Measurements from ENCODE around the gene NSD1.

NSD1 gene

DNA sequence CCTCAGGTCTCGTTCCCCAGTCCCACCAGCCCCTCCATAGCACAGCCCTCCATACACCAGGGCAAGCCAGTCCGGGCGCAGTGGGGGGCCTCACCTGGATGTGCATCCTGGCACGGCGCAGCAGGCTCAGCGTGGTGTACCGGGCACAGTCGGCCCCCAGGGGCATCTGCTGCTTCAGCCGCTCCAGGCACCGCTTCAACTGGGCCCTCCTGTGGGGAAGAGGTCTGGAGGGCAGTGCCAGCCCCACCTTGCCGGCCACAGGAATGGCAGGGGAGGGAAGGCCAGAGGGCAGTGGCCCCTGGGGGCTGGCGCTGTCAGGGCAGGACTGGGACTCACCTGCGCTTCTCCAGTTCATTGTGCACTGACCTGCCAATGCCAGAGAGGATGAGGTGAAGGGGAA is 176.8 kb downstream of the NSD1 start:
- no peak for DNase-seq

DNA sequence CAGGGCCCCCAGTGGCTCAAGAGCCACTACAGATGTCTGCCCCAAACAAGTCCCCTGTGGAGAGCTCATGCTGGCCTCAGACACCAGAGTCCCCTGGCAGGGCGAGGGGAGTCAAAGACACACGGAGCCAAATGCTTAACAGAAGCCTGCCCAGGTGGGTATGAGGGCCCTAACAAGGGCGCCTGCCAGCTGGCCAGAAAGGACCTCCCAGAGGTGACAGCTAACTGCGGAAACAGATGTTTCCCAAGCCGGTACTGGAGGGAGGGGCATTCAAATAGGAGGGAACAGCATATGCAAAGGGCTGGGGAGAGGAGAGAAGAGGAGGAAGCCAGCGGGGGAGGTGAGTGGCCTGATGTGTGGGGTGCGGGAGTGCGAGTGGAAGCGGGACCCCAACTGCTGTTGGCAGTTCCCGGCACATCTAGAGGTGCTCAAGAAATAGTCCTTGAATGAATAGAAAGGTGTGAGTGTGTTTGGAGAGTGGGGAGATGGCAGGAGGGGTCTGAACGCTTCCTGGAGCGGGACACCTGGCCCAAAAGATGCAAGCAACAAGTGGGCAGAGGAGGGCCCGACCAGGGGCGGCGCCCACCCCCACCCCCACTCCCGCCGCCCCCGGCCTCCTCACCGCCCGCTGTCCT is 177.3 kb downstream of the NSD1 start:
- no peak for DNase-seq

DNA sequence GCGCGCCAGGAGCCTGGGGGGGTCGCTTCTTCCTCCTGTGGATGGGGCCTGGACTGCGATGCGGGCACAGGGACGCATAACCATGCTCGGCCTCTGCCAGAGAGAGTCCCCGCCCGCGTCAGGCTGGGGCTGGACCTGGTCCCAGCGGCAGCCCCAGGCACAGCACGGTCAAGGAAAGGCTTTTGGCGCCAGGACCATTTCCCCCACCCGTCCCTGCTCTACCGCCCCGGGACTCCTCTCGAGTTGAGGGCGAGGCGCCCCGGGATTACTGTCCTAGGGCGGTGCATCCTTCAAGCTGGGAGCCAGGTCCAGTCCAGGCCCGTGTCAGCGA is 177.8 kb downstream of the NSD1 start:
- DNase-seq: no peak

DNA sequence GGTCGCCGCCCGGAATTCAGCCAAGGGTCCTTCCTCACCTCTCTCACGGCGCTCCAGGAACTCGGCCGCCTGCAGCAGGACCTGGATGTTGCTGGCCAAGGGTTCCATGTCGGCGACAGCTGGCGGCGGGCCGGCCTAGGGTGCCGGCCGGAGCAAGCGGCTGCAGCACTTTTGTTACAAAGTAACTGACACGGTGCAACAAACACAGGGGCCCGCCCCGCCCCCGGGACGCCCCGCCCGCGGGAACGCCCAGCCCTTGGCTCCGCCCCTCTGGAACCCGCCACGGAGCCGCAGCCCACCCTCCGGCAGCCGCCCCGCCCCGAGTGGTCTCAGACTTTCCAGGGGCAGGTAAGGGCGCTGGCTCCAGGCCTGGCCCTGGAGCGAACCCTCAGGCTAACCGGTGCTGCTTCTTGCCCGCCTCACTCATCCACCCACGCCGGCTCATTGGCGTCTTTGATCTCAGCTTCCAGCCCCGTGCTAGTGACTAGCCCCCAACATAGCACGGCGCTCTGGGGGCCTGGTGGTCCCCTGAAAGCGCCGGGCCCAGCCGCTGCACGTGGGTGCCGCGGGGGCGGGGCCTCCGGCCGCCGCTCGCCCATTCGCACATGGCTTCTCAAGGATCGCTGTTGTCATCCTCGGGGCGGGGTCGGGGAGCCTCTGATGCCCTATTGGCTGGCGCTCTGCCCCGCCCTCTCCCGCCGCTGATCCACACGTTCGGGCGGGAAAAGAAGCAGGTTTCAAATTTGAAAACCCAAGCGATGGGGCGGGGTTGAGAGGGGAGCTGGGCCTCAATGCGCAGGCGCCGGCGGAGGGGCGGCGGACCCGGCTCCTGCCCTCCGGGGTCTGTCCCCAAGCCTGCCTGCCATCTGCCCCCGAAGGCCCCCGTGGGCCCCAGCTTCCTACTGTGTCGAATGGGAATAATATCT is 178.4 kb downstream of the NSD1 start, which contains the start of gene MXD3:
Gene MXD3, minus strand, starts transcription at position 176 of the 926 bp plus-strand sequence. Its CDS starts 68 bp downstream, at position 108.
- DNase-seq: peak; percentile 97

DNA sequence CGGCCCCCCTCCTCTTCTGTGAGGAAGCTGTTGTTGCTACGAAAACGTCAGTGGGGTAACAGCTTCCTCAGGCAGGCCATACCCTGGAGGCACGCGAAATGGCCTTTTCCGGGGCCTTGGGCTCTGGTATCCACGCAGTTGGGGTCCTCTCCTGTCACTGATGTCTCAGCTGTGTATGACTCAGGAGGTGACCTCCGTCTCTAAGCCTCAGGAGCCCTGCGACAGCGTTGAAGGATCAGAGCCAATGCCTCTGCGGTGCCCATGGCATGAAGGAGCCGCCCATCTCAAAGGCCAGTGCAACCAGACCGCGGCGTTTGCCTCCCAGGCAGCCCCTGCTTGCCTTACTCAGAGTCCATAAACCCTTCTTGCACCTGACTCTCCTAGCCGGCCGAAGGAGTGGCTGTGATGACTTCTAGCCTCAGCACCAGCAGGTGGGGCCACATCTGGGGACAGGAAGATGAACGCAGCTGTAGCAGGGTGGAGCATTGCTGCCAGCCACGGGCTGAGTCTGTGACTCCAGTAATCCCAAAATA is 179.1 kb downstream of the NSD1 start:
- no peak for DNase-seq

DNA sequence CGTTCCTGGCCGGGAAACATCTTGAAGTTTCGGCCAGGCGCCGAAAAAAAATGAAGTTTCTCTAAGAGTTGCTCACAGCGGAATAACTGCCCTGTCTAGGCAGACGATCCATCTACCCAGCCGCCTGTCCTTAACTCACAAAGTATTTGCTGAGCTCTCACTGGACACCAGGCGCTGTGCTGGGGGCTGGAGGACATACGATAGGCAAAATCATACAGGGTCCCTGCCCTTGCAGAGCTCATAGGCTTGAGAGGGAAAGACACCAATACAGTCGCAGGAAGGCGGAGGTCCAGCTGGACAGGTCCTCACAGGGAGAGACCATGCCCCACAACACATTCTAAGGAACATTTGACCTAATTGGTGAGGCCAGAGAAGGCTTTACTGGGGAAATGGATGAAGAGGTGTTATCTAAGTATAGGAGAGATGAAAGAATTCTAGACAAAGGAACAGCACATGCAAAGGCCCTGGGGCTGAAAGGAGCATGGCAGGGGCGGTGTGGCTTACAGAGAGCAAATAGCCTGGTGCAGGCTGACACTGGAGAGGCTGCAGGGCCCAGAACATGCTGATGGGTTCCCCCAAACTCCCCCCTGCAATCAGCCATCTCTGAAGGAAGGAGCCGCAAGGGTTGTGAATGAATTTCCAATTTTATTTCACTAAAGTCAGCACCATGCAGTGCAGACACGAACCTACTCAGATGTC is 180.1 kb downstream of the NSD1 start:
- DNase-seq: no peak

DNA sequence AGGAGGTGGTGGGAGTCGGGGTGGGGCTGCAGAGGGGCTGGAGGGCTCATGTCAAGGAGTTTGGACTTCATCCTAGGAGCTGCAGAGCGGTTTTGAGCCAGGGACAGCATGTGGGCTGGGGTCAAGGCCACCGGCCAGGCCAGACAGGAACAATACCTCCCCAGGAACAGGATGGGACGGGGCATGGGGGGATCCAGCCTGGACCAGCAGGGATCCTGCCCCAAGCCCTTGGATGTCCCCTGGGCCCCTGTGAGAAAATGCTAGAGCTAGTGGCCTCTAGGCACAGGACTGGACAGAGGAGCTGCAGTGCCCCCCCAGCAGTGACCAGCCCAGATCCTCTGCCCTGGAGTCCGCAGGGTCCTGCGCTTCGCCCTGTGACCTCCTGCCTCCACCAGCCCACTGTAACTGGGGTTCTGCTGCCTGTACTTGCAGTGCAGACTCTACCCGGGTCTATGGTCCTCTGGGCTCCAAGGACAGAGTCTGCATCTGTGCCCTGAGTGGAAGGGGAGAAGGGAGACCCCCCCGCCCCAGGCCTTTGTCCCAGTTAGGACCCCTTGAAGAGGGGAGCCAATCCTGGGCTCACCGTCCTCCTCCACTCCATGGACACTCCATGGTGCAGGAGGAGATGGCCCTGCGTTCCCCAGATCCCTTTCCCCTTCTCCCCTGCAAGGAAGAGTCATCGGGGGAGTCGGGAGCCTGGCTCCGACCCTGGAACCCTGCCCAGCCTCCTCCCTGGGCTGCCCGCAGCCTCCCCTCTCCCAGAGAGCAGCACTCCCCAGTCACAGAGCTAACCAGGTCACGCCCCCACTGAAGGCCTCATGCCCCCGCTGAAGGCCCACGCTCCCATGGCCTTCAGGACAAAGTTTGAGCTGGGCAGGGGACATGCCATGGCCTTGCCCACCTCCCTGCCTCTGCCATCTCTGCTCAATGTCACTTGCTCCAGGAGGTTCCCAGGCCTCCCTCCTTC is 181.1 kb downstream of the NSD1 start:
- no peak for DNase-seq

DNA sequence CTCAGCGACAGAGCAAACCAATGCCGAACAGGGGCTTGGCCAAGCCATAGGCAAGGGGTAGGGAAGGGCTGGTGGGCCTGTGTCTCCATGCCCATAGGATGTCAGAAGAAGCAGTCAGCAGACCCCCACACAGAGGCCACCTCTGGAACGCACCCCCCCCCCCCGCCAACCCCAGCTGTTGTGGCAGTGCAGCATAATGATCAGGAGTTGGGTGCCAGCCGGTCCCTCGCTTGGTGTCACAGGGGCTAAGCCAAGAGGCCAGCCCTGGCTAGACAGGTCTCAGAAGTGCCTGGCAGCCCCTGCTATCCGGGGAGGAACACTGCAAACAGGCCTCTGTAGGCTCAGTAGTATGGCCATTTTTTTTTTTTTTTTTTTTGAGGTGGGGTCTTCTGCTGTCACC is 181.8 kb downstream of the NSD1 start:
- no peak for DNase-seq

DNA sequence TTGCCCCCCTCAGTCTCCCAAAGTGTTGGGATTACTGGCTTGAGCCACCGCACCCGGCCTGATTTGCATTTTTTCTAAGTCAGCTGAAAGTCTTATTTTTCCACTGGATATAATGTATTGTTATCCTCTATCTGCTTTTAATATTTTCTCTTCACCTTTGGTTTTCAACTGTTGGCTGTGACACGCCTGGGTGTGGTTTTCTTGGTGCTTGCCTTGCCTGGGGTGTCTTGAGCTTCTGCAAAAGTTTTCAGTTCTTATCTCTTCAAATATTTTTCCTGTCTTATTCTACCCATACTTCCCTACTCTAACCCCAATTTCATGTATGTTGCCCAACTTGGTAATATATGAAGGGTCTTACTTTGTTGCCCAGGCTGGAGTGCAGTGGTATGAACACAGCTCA is 182.4 kb downstream of the NSD1 start:
- no peak for DNase-seq

DNA sequence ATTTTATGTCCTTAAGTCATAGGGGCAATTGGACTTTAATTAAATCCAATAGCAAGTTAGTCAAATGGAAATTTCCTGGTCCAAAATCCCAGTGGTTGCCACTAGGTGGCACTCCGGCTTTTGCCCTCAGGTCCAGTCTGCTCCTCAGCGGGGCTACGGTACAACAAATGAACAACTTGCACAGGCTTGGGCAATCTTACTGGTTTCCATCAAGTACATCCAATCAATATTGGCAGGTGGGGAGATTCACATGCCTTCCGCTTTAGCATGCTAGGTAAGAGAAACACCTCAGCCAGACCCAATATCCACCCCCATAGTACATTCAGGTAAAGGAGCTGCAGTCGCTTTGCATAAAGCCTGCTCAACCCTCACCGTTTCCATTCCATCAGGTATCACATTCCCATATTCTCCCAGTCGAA is 184.4 kb downstream of the NSD1 start:
- peak; percentile 70 for DNase-seq

DNA sequence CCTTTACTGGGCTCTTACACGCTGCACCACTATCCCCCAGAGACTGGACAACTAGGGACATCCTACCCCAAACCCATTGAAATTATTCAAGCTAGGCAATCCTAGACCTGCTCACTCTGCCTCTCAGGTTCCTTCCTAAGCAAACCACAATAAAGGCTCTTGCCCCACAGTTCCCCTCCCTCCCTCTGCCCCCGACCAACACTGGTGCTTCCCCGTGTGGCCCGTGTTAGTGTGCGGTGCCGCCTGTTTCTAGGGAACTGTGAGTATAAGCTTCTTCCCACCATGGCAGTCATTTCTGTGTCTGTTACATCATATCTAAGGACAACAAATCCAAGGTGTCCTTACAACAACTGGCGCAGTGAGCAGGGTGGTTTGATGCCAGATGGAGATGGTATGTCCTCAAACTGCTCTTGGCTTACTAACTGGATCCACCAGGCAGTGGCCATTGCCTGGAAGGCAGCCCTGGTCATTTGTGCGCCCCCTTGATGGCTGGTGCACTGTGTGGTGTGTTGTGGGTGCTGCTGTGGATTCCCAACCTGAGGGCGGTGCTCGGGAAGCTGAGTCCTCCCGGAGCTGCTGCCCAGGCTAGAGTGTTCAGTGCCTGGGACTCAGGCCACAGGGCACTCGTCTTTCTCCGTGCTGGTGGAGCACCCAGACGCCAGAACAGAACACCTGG is 186.5 kb downstream of the NSD1 start:
- DNase-seq: no peak

DNA sequence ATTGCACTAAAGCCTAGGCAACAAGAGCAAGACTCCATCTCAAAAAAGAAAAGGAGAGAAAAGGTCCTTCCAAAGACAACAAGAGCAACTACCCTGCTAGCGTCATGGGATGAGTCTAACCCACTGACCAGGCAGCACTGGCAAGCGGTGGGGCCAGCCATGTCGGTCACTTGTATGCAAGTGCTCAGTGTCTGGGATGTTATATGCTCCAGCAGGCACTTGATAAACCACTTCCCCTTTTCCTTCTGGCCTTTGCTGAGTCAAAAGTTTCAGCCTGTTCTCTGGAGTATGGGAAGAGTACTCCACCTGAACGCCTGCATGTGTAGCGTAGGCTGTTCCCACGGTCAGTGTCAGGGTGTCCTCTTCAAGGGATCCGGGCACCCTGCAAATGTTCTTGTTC is 187.3 kb downstream of the NSD1 start:
- DNase-seq: no peak

DNA sequence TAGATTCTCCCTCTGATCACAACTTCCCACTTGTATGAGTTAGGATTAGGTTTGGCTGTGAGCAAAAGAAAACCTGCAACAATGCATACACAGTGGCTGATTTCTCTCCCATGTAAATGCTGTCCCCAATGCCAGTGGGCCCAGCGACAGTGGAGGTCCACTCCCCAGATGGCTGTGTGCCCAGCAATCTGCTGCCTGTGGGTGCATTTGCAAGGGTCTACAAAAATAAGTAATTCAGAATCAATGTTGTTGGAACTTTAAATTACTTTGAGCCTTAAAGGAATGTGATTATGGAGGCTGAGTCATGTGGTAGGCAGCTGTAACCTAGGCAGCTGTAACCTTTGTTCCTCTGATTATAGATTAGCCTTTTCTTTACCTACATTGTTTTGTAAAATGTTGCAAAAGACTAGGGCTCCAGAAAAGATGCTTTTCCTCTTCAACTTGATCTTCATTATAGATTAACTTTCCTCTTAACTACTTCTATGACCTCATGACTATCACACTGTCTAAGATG is 192.4 kb downstream of the NSD1 start:
- DNase-seq: no peak

DNA sequence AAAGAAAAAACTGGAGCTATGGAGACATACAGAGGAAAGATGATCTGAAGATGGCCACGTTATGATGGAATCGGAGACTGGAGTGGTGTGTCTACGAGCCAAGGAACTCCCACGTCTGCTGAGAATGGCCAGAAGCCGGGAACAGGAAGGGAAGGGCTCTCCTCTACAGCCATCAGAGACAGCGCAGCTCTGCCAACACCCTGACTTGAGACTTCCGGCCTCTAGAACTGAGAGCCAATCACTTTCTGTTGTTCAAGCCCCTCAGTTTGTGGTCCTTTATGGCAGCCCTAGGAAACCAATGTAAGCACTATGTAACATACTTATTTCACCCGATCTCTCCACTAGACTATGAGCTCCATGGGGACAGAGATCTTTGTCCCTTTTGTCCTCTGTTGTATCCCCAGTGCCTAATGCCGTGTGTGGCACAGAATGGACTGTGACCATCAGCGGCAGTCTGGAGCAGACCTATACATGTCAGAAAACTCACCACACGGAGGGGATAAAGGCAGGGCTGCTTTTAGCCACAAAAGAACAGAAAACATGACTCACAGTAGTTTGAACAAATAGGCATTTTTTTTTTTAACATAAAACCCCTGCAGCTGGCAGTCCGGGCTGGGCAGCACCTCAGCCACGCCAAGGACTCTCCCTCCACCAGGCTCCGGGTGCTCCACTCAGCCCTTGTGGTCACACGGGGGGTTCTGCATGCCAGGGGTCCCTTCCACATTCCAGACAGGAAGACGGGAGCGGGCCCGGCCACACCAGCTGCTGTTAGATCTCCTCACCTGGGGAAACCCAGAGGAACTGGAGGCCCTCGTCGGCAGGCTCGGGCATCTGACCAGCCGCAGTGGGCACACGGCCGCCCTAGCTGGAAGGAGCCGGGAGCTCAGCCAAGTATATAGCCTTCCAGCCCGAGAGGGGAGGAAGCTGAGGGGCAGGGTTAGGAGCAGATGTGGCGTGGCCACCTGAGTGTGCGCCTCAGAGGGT is 194.3 kb downstream of the NSD1 start:
- no peak for DNase-seq

DNA sequence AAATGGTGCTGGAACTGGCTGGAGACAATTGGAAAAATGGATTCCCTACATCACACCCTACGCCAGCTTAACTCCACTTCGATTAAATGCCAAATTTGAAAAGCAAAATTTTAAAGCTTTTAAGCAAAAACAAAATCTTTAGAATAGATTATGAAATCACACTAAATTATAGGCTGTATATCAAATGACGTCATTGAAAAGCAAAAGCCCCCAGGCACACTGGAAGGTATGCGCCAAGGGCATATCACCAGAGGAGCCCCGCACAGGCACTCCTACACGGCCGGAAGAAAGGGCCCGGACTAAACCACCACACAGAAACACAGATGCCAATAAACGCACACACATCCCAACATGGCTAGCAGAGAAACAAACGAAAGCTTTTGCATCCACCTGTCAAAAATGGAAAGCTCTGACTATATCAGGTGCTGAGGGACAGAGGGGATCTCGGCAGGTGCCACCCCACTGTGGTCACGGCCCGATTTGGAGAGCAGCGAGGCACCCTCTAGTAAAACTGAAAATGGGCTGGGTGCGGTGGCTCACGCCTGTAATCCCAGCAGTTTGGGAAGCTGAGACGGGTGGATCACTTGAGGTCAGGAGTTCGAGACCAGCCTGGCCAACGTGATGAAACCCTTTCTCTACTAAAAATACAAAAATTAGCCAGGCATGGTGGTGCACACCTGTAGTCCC is 195.1 kb downstream of the NSD1 start:
- DNase-seq: no peak

DNA sequence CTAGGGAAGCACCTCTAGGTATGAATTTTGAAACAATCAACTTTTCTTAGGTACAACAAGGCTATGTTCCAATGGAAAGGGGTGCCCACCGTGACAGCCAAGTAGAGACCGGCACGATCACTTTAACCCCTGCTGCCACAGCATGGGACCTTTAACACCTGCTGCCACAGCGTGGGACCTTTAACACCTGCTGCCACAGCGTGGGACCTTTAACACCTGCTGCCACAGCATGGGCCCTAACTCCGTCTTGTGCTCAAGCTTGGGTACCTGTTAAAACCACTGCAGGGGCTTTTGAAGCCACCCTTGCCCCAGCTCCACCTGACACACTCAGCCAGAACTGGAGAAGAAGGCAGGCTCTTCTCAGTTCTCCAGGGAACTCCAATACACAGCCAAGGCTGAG is 196.3 kb downstream of the NSD1 start:
- DNase-seq: no peak

DNA sequence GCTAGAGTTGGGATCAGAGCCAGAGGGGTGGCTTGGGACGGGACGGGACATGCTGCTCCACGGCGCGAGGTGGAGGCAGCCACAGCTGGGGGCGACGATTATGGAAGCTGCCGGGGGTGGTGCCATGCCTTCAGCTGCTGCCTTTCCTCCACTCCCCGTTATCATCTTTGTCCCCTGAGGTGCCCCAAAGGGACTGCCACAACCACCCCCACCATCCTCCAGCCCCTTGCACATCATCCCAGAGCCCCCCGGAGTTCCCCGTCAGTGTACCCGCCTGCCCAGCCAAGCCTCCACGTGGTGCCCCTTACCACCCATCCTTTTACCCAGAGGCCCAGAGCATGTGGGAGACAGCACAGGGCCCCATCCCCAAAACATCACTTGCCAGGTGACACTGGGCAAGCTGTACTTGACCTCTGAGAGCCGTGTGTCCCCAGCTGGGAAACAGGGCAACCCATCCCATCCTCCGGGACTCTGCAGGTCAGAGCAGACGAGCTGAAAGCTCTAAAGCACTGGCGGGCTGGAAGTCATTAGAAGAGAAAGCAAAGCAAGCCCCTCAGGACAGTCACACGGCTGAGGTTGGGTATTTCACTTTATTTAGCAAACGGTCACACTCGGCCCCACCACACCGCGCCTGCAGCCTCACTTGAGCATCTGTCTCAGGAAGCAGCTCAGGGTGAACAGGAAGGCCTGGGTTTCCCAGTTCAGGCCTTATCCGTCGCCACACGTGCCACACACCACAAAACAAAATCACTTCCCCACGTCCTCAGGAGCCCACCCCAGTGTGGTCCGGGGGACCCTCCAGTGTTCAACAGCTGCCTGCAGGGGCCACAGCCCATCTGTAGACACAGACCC is 197.6 kb downstream of the NSD1 start:
- no peak for DNase-seq
